OCI-LY3 (cell line): Measurements from ENCODE around the gene GAB1.

Source experiments
- EZH2phosphoT487 ChIP-seq: fragments of 200-600 bp; shearing (Covaris generic); IDR thresholded peaks from 2 replicates; pipeline ENCODE4 v1.6.1; 2018; ENCODE audit warnings: antibody characterized with exemption, mixed run types, low read depth
- TF ChIP-seq, protein P1 (sequence below): fragments of 200-600, 300-600 bp; sonication (generic); IDR thresholded peaks from 2 replicates; pipeline ENCODE4 v1.5.1; 2014; ENCODE audit warnings: antibody characterized with exemption, low read length, low read depth

DNA sequence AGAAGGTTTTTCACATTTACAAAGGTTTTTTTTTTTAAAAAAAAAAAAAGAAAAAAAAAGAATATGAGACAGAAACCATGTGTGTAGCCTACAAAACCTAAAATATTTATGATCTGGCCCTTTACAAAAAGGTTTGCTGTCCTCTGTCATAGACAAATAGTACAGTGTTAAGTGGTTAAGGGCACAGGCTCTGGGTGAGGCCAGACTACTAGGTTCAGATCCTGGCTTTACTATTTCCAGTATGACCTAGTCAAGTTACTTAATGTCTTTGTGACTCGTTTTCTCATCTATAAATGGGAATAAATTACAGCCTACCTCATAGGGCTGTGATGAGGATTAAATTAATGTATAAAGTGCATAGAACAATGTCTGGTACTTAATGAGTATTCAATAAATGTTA, 56.5 kb downstream of the GAB1 start:
- no peak for TF ChIP-seq EZH2phosphoT487
- TF ChIP-seq, protein P1, sequence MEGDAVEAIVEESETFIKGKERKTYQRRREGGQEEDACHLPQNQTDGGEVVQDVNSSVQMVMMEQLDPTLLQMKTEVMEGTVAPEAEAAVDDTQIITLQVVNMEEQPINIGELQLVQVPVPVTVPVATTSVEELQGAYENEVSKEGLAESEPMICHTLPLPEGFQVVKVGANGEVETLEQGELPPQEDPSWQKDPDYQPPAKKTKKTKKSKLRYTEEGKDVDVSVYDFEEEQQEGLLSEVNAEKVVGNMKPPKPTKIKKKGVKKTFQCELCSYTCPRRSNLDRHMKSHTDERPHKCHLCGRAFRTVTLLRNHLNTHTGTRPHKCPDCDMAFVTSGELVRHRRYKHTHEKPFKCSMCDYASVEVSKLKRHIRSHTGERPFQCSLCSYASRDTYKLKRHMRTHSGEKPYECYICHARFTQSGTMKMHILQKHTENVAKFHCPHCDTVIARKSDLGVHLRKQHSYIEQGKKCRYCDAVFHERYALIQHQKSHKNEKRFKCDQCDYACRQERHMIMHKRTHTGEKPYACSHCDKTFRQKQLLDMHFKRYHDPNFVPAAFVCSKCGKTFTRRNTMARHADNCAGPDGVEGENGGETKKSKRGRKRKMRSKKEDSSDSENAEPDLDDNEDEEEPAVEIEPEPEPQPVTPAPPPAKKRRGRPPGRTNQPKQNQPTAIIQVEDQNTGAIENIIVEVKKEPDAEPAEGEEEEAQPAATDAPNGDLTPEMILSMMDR, result no peak
